ENCODE results near the gene SLC26A8. TPM values are rescaled to one million over a fixed set of nuclear protein-coding genes. Genes with fewer than 3 reads are reported as not detected.

Gene SLC26A8
- total and polyA plus RNA-seq, 2 experiments from 2014 or later, result 0.89 to 2.9 TPM

DNA sequence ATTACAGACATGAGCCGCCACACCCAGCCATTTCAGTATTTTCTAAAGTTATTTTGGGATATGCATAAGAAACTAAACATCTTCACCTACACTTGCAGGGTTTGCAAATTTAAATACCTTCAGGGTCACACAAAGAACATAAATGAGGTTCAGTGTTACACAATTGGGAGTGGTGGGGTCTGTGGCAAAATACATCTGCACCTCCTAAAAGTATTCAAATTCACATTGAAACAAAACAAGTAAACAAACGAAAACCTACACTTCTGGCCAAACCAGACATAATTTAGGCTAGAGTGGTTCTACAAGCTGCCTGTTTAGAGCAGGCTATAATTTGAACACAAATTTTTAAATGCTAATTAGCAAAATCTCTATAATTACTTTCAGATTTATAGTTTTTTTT is 37.8 kb upstream of the SLC26A8 start:
- ATAC-seq (no peak), DNase-seq (ENCODE audit: low spot score) (no peak)
- H3K27ac ChIP-seq (ENCODE audit: low read depth), result no peak overlapping the region
- H3K9me2 ChIP-seq (ENCODE audit: insufficient read depth), result no peaks in the 10 kb centered on the region
- Mint-ChIP-seq H3K27me3 (ENCODE audit: insufficient read depth, low read depth, poor library complexity) (no peaks in the 10 kb centered on the region), H3K27ac (no peak overlapping the region), H3K36me3 (ENCODE audit: low read depth) (peaks cover 10% of the 10 kb centered on the region), H3K4me1 (no peaks in the 10 kb centered on the region), H3K9me3 (no peaks in the 10 kb centered on the region), H3K4me3 (no peak overlapping the region)
- TF ChIP-seq CREB1 (CRISPR knock-in tag; IDR thresholded peaks at IDR 0.05; ENCODE audit: low read depth) (no peak), EZH2phosphoT487 (IDR thresholded peaks at IDR 0.05; ENCODE audit: unreplicated experiment) (no peak), EZH2 (IDR thresholded peaks at IDR 0.05; ENCODE audit: low read depth, unreplicated experiment) (no peak), JUNB (IDR thresholded peaks at IDR 0.05; ENCODE audit: unreplicated experiment) (no peak), POLR2AphosphoS5 (IDR thresholded peaks at IDR 0.05; ENCODE audit: low read depth) (no peak), ZNF114 (CRISPR knock-in tag; IDR thresholded peaks at IDR 0.05) (no peak), STAT1 (IDR thresholded peaks at IDR 0.05; ENCODE audit: unreplicated experiment) (no peak), ZNF331 (CRISPR knock-in tag; IDR thresholded peaks at IDR 0.05; ENCODE audit: low read depth) (no peak), NANOG (IDR thresholded peaks at IDR 0.05; ENCODE audit: borderline replicate concordance) (no peak)
- TF ChIP-seq, protein P1, sequence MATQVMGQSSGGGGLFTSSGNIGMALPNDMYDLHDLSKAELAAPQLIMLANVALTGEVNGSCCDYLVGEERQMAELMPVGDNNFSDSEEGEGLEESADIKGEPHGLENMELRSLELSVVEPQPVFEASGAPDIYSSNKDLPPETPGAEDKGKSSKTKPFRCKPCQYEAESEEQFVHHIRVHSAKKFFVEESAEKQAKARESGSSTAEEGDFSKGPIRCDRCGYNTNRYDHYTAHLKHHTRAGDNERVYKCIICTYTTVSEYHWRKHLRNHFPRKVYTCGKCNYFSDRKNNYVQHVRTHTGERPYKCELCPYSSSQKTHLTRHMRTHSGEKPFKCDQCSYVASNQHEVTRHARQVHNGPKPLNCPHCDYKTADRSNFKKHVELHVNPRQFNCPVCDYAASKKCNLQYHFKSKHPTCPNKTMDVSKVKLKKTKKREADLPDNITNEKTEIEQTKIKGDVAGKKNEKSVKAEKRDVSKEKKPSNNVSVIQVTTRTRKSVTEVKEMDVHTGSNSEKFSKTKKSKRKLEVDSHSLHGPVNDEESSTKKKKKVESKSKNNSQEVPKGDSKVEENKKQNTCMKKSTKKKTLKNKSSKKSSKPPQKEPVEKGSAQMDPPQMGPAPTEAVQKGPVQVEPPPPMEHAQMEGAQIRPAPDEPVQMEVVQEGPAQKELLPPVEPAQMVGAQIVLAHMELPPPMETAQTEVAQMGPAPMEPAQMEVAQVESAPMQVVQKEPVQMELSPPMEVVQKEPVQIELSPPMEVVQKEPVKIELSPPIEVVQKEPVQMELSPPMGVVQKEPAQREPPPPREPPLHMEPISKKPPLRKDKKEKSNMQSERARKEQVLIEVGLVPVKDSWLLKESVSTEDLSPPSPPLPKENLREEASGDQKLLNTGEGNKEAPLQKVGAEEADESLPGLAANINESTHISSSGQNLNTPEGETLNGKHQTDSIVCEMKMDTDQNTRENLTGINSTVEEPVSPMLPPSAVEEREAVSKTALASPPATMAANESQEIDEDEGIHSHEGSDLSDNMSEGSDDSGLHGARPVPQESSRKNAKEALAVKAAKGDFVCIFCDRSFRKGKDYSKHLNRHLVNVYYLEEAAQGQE (IDR thresholded peaks at IDR 0.05; ENCODE audit: unreplicated experiment), result no peak
- TF ChIP-seq, protein P2, sequence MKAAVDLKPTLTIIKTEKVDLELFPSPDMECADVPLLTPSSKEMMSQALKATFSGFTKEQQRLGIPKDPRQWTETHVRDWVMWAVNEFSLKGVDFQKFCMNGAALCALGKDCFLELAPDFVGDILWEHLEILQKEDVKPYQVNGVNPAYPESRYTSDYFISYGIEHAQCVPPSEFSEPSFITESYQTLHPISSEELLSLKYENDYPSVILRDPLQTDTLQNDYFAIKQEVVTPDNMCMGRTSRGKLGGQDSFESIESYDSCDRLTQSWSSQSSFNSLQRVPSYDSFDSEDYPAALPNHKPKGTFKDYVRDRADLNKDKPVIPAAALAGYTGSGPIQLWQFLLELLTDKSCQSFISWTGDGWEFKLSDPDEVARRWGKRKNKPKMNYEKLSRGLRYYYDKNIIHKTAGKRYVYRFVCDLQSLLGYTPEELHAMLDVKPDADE (IDR thresholded peaks at IDR 0.05), result no peak
- TF ChIP-seq, protein P3, sequence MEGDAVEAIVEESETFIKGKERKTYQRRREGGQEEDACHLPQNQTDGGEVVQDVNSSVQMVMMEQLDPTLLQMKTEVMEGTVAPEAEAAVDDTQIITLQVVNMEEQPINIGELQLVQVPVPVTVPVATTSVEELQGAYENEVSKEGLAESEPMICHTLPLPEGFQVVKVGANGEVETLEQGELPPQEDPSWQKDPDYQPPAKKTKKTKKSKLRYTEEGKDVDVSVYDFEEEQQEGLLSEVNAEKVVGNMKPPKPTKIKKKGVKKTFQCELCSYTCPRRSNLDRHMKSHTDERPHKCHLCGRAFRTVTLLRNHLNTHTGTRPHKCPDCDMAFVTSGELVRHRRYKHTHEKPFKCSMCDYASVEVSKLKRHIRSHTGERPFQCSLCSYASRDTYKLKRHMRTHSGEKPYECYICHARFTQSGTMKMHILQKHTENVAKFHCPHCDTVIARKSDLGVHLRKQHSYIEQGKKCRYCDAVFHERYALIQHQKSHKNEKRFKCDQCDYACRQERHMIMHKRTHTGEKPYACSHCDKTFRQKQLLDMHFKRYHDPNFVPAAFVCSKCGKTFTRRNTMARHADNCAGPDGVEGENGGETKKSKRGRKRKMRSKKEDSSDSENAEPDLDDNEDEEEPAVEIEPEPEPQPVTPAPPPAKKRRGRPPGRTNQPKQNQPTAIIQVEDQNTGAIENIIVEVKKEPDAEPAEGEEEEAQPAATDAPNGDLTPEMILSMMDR (conservative IDR thresholded peaks at IDR 0.05; ENCODE audit: low read depth in 2 of 2), result no peak
- TF ChIP-seq, protein P4, sequence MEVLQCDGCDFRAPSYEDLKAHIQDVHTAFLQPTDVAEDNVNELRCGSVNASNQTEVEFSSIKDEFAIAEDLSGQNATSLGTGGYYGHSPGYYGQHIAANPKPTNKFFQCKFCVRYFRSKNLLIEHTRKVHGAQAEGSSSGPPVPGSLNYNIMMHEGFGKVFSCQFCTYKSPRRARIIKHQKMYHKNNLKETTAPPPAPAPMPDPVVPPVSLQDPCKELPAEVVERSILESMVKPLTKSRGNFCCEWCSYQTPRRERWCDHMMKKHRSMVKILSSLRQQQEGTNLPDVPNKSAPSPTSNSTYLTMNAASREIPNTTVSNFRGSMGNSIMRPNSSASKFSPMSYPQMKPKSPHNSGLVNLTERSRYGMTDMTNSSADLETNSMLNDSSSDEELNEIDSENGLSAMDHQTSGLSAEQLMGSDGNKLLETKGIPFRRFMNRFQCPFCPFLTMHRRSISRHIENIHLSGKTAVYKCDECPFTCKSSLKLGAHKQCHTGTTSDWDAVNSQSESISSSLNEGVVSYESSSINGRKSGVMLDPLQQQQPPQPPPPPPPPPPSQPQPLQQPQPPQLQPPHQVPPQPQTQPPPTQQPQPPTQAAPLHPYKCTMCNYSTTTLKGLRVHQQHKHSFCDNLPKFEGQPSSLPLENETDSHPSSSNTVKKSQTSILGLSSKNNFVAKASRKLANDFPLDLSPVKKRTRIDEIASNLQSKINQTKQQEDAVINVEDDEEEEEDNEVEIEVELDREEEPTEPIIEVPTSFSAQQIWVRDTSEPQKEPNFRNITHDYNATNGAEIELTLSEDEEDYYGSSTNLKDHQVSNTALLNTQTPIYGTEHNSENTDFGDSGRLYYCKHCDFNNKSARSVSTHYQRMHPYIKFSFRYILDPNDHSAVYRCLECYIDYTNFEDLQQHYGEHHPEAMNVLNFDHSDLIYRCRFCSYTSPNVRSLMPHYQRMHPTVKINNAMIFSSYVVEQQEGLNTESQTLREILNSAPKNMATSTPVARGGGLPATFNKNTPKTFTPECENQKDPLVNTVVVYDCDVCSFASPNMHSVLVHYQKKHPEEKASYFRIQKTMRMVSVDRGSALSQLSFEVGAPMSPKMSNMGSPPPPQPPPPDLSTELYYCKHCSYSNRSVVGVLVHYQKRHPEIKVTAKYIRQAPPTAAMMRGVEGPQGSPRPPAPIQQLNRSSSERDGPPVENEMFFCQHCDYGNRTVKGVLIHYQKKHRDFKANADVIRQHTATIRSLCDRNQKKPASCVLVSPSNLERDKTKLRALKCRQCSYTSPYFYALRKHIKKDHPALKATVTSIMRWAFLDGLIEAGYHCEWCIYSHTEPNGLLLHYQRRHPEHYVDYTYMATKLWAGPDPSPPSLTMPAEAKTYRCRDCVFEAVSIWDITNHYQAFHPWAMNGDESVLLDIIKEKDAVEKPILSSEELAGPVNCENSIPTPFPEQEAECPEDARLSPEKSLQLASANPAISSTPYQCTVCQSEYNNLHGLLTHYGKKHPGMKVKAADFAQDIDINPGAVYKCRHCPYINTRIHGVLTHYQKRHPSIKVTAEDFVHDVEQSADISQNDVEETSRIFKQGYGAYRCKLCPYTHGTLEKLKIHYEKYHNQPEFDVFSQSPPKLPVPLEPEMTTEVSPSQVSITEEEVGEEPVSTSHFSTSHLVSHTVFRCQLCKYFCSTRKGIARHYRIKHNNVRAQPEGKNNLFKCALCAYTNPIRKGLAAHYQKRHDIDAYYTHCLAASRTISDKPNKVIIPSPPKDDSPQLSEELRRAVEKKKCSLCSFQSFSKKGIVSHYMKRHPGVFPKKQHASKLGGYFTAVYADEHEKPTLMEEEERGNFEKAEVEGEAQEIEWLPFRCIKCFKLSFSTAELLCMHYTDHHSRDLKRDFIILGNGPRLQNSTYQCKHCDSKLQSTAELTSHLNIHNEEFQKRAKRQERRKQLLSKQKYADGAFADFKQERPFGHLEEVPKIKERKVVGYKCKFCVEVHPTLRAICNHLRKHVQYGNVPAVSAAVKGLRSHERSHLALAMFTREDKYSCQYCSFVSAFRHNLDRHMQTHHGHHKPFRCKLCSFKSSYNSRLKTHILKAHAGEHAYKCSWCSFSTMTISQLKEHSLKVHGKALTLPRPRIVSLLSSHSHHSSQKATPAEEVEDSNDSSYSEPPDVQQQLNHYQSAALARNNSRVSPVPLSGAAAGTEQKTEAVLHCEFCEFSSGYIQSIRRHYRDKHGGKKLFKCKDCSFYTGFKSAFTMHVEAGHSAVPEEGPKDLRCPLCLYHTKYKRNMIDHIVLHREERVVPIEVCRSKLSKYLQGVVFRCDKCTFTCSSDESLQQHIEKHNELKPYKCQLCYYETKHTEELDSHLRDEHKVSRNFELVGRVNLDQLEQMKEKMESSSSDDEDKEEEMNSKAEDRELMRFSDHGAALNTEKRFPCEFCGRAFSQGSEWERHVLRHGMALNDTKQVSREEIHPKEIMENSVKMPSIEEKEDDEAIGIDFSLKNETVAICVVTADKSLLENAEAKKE (CRISPR knock-in tag; IDR thresholded peaks at IDR 0.05), result no peak
- H2AFZ ChIP-seq, result no peak overlapping the region
- H3K27me3 ChIP-seq (ENCODE audit: insufficient read depth), result no peaks in the 10 kb centered on the region
- H3K4me1 ChIP-seq (ENCODE audit: insufficient read depth), result no peaks in the 10 kb centered on the region
- H3F3A ChIP-seq (replicated peaks; ENCODE audit: low read depth), result no peaks in the 10 kb centered on the region
- H3K4me2 ChIP-seq, result no peak overlapping the region
- peaks cover 10% of the 10 kb centered on the region; the same call in 1 of the 2 replicates for H4K20me1 ChIP-seq (replicated peaks; ENCODE audit: insufficient read depth)
- H3K79me2 ChIP-seq (replicated peaks; ENCODE audit: insufficient read depth), result peaks cover 20% of the 10 kb centered on the region; the same call in 1 of the 2 replicates
- no peaks in the 10 kb centered on the region for H3K36me3 ChIP-seq (ENCODE audit: insufficient read depth)
- no peak overlapping the region for H3K4me3 ChIP-seq

Data from GM23338 (cell line).